NCI-H2107 (cell line): ENCODE data around the gene JAG2.
A peak's percentile ranks its signal among the peaks of the same experiment; 100 is the strongest.
"Not testable (repeated sequence)": the region's sequence is repeated elsewhere in the genome, so short reads cannot be mapped to it uniquely, and the experiment has no call there.

Experiments used
- DNase-seq: peaks from one replicate; lab custom pipeline; 2025; lab: John Stamatoyannopoulos, UW

Gene JAG2

GRCh38 chr14:105117257-105117646 is 51.3 kb downstream of the JAG2 start:
- no peak for DNase-seq

DNA sequence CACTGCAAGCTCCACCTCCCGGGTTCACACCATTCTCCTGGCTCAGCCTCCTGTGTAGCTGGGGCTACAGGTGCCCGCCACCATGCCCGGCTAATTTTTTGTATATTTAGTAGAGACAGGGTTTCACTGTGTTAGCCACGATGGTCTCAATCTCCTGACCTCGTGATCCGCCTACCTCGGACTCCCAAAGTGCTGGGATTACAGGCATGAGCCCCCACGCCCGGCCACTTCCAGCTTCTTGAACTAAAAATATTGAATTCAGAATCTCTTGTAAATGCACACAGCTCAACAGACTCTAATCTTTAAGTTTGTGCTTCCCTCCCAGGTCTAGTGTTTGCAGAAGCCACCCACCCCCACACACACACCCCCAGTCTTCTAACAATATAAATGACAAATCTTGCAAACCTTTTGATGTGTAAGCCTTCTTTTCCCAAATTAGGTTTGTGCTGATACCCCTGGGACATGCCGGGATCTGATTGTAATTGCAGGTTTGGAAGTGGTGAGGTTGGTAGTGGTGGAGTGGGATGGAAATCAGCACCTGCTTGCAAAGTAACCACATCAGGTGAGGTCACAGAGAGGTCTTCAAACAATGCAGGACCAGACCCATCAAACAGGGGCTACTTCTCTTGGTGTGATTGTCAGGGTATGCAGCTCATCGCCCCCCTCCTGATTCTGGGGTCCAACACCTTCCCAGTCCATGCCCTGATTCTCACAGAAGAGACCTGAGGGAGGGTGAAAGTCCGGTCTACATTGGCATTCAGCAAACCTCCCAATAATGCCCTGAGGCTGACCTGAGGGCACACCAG is 51.9 kb downstream of the JAG2 start:
- DNase-seq: no peak

DNA sequence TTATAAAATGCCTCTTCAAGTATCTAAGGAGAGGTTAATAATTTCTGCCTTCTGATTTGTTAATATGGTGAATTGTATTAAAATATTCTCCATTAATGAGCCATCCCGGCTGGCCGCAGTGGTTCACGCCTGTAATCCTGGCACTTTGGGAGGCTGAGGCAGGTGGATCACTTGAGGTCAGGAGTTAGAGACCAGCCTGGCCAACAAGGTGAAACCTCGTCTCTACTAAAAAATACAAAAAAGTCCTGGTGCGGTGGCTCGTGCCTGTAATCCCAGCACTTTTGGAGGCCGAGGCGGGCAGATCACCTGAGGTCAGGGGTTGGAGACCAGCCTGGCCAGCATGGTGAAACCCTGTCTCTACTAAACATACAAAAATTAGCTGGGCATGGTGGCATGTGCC is 59.3 kb downstream of the JAG2 start:
- not testable (repeated sequence) for DNase-seq

GRCh38 chr14:105108516-105108864 is 60.1 kb downstream of the JAG2 start:
- DNase-seq: no peak

- no peak for DNase-seq
Observed at GRCh38 chr14:105107781-105108515, 60.6 kb downstream of the JAG2 start.

GRCh38 chr14:105107351-105107750 is 61.2 kb downstream of the JAG2 start:
- no peak for DNase-seq

GRCh38 chr14:105105158-105105557 is 63.4 kb downstream of the JAG2 start:
- DNase-seq: no peak

DNA sequence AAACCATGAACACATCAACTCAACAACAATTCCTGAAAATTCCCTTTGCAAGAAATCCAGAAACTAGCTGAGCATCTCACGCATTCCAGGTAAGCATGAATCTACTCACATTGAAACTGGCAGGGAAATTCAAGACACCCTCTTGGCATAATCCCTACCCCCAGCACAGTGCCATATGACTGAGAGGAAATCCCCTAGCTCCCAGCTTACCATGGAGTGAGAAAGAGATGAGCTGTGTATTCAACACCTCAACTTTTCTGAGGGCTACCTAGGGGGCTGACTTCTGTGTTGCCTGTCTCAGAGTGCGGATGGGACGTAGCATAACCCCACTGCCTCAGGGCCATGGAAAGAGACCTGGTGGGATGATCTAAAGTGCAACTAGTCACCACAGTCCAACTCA is 65.7 kb downstream of the JAG2 start:
- no peak for DNase-seq

DNA sequence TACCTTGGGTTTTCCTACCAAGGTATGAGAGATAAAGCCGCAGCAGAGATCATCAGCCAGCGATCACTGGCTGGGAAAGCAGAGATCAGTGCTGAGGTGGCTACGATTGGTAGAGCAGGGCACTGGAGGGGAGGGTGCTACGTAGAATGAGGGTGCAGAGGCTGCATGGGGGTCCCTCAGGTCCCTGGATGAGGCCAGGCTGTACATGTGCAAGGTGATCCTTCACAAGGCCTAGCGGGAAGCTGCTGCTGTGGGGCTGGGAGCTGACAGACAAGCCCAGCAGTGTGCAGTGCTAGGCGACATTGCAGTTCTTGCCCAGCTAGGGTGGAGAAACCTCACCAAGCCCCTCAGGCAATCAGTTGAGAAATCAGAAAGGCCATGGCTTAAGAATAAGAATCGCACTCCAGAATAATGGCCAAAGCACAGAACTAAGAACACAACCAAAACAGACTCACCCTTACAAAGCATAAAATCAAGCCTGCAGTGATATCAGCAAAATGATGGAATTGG is 66.2 kb downstream of the JAG2 start:
- DNase-seq: no peak

DNA sequence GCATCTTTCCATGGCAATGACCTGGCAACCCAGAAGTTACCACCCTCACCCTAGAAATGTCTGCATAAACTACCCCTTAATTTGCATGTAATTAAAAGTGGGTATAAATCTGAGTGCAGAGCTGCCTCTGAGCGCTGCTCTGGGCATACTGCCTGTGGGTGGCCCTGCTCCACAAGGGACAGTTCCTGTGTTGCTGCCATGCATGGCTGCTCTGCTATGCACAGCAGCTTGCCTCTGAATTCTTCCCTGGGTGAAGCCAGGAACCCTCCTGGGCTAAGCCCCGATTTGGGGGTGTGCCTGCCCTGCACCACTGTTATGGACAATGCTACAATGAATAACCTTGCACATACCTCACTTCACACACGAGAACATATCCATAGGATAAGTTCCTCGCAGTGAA is 67.7 kb downstream of the JAG2 start:
- no peak for DNase-seq

GRCh38 chr14:105099778-105100177 is 68.8 kb downstream of the JAG2 start:
- DNase-seq: no peak

- no peak for DNase-seq
Observed at GRCh38 chr14:105098316-105098715, 70.3 kb downstream of the JAG2 start.

GRCh38 chr14:105097794-105098127 is 70.8 kb downstream of the JAG2 start:
- DNase-seq: no peak

GRCh38 chr14:105096206-105096875 is 72.2 kb downstream of the JAG2 start:
- DNase-seq: no peak

GRCh38 chr14:105095236-105095805 is 73.3 kb downstream of the JAG2 start:
- no peak for DNase-seq

DNA sequence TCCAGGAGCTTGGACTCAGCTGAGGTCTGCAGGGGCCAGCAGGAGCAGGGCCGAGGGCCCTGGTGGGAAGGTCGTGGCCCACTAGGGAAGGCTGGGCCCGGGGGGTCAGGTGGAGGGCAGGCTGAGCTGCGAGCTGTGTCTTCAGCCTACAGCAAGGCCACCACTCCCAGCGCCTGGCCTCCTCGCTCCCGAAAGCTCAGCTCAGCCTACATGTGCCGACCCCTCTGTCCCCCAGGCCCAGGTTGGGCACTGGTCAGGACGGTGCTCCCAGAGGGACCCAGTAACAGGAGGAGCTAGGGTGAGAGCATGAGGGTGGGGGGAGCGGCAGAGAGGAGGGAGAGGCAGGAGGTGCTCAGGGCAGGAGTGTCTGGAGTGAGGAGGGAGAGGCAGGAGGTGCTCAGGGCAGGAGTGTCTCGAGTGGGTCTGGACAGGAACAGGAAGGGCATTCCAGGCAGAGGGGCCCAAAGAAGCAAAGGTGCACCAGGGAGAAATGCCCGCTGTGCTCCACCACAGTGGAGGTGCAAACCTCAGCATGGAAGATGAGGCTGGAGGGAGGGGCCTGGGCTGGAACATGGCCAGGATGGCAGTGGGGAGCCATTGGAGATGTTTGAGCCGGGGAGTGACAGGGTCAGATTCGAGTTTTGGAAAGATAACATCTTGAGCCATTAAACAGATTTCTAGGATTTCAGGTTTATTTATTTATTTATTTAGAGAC is 74.2 kb downstream of the JAG2 start:
- DNase-seq: no peak

DNA sequence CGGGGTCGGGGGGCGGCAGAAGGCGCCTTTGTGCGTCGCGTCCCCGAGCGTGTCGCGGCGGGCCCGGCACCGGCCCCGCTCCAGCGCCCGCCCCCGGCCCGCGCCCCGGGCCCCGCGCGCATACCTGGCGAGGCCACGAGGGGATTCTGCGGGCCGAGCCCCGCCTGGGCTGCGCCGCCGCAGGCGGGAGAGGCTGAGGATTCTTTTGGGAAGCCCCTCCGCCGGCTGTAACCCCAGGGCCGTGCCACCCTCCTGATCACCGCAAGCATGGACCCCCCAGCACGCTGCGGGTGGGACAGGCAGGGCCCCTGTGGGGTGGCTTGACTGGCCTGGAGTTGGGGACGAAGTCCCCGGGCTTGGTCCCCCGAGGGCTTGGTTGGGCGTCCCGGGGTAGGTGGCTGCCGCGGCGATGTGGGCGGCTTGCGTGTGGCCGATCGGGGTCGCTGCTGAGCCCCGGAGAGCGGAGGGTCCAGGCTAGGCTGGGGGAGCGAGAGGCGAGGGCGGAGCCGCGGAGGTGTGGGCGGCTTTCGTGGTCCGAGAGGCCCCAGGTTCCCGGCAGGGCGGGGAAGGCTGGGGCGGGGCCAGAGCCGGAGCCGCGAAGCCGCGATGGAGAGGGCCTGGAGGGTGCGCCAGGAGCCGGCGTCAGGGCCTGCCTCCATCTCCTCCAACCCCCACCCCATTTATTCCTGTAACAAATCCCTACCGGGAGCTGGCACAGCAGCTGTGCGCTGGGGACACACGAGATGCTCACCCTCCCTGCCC is 75.0 kb downstream of the JAG2 start:
- peak; percentile 44 for DNase-seq

GRCh38 chr14:105093038-105093430 is 75.5 kb downstream of the JAG2 start:
- DNase-seq: no peak

DNA sequence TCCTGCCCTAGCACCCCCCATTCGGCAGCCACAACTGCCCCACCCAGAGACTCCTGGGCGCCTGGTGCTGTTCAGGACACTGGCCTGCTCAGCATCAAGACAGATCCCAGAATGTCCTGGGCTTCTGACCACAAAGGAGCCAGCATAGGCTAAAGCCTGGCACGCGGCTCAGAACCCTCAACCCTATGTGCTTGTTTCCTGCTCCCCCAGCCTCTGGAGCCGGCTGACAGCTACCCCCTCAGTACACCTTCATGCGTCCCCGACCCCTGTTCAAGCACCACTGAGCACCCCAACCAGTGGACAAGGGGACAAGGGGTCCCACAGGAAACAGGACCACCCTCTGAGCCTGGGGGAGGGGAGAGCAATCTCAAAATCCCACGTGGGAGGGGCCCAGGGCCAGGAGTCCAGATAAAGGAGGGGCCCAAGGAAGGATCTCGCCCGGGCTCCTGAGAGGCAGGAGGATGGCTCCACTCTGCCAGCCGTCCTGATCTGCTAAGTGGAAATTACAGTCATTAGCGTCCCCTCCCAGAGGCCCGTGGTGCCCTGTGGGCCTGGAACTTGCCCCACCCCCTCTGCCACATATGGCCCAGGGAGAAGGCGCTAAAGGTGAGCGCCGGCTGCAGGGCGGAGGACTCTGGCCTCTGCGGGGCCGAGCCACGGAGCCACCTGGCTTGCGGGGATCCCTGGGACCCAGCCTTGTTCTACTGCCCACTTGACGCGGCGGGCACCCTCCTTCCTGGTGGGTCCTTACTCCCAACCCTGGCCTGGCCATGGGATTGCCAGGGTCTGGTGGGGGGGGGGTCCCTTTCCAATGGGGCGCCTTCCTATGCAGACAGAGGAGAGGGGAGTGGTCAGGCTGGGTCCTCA is 76.2 kb downstream of the JAG2 start:
- no peak for DNase-seq

DNA sequence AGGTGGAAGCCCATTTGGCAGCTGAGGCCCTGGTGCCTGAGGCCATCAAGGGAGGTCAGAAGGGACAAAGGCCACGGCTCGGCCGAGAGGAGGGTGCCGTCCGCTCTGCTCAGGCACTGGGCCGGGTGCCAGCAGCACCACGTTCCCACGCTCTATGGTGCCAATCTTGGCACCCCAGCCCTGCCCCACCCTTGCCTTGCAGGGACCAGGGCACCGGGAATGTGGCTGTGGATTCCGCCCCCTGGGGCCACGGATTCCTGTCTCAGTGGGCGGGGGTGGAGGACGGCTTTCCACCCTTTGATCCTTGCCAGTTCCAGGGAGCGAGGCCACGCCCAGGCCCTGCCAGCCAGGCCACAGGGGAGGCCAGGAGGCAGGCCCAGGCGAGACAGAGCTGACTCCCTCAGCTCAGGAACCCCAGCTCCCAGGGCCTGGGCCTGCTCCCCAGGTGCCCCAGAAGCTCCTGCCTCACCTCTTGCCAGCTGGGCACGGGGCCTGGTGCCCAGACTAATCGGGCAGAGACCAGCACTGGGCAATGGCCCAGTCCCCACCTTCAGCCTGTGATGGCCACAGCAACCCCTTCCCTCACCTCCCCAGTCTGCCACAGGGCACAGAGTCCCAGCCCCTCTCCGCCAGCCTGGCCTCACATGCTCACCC is 76.9 kb downstream of the JAG2 start:
- peak; percentile 53 for DNase-seq
